ENCODE data around the gene ABHD8. TPM values are rescaled to one million over a fixed set of nuclear protein-coding genes. Genes with fewer than 3 reads are reported as not detected.

The ABHD8 gene
- total and polyA plus RNA-seq, 2 of the 13 experiments (the other 11 are each of a cell fraction or from before 2014, with no cell fraction given) = 6.3 to 7.2 TPM

DNA sequence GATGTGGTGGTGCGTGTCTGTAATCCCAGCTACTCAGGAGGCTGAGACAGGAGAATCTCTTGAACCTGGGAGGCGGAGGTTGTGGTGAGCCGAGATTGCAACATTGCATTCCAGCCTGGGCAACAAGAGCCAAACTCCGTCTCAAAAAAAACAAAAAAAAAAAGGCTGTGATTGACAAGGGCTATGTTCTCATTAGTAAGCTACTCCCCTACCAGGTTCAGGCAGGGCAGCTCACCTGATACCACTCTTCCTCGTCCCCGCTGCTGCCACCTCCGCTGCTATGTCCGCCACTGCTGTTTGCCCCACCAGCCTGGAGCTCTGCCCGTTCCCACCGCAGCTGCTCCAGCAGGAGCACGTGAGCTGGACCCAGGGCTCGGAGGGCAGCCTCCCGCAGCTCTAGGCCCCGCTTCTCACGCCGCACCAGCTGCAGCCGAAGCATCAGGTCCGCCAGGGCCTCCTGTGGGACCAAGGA, 48.0 kb downstream of the ABHD8 start (continued):
- TF ChIP-seq, protein P1, sequence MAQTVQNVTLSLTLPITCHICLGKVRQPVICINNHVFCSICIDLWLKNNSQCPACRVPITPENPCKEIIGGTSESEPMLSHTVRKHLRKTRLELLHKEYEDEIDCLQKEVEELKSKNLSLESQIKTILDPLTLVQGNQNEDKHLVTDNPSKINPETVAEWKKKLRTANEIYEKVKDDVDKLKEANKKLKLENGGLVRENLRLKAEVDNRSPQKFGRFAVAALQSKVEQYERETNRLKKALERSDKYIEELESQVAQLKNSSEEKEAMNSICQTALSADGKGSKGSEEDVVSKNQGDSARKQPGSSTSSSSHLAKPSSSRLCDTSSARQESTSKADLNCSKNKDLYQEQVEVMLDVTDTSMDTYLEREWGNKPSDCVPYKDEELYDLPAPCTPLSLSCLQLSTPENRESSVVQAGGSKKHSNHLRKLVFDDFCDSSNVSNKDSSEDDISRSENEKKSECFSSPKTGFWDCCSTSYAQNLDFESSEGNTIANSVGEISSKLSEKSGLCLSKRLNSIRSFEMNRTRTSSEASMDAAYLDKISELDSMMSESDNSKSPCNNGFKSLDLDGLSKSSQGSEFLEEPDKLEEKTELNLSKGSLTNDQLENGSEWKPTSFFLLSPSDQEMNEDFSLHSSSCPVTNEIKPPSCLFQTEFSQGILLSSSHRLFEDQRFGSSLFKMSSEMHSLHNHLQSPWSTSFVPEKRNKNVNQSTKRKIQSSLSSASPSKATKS (CRISPR knock-in tag; IDR thresholded peaks at IDR 0.05) = no peak
- TF ChIP-seq KMT2B (CRISPR knock-in tag; IDR thresholded peaks at IDR 0.05) (0 out of 2 replicates have a peak, but pooled peaks have one; percentile 26), CCDC6 (CRISPR knock-in tag; IDR thresholded peaks at IDR 0.05) (0 out of 2 replicates have a peak, but pooled peaks have one; percentile 42), TOPORS (CRISPR knock-in tag; IDR thresholded peaks at IDR 0.05) (no peak), ARNTL (CRISPR knock-in tag; IDR thresholded peaks at IDR 0.05) (no peak), ZNF432 (CRISPR knock-in tag; IDR thresholded peaks at IDR 0.05; ENCODE audit: borderline replicate concordance) (no peak), ZNF605 (CRISPR knock-in tag; IDR thresholded peaks at IDR 0.05) (no peak), GATAD2A (CRISPR knock-in tag; IDR thresholded peaks at IDR 0.05) (peak; percentile 56), NKX3-1 (CRISPR knock-in tag; IDR thresholded peaks at IDR 0.05) (no peak), ZSCAN21 (CRISPR knock-in tag; IDR thresholded peaks at IDR 0.05; ENCODE audit: borderline replicate concordance) (no peak), ZC3H13 (CRISPR knock-in tag; IDR thresholded peaks at IDR 0.05) (0 out of 2 replicates have a peak, but pooled peaks have one; percentile 10), POLR2G (IDR thresholded peaks at IDR 0.05; ENCODE audit: low read depth, low read length) (no peak), HOXD1 (CRISPR knock-in tag; IDR thresholded peaks at IDR 0.05) (no peak), TCF7L2 (IDR thresholded peaks at IDR 0.05; ENCODE audit: low read depth, low read length) (no peak), ZNF607 (CRISPR knock-in tag; IDR thresholded peaks at IDR 0.05; ENCODE audit: borderline replicate concordance) (no peak), ZNF253 (CRISPR knock-in tag; IDR thresholded peaks at IDR 0.05; ENCODE audit: borderline replicate concordance) (no peak), ZNF234 (CRISPR knock-in tag; conservative IDR thresholded peaks at IDR 0.05) (no peak), ZNF652 (CRISPR knock-in tag; IDR thresholded peaks at IDR 0.05; ENCODE audit: borderline replicate concordance, low read depth) (no peak), ARNT2 (CRISPR knock-in tag; IDR thresholded peaks at IDR 0.05; ENCODE audit: low read depth) (no peak), PHF20 (CRISPR knock-in tag; IDR thresholded peaks at IDR 0.05) (no peak)
- TF ChIP-seq, protein P2, sequence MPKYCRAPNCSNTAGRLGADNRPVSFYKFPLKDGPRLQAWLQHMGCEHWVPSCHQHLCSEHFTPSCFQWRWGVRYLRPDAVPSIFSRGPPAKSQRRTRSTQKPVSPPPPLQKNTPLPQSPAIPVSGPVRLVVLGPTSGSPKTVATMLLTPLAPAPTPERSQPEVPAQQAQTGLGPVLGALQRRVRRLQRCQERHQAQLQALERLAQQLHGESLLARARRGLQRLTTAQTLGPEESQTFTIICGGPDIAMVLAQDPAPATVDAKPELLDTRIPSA (CRISPR knock-in tag; IDR thresholded peaks at IDR 0.05; ENCODE audit: borderline replicate concordance) = no peak
- TF ChIP-seq, protein P3, sequence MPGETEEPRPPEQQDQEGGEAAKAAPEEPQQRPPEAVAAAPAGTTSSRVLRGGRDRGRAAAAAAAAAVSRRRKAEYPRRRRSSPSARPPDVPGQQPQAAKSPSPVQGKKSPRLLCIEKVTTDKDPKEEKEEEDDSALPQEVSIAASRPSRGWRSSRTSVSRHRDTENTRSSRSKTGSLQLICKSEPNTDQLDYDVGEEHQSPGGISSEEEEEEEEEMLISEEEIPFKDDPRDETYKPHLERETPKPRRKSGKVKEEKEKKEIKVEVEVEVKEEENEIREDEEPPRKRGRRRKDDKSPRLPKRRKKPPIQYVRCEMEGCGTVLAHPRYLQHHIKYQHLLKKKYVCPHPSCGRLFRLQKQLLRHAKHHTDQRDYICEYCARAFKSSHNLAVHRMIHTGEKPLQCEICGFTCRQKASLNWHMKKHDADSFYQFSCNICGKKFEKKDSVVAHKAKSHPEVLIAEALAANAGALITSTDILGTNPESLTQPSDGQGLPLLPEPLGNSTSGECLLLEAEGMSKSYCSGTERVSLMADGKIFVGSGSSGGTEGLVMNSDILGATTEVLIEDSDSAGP (CRISPR knock-in tag; IDR thresholded peaks at IDR 0.05; ENCODE audit: borderline replicate concordance) = peak; percentile 52; the same call in 1 of the 2 replicates
- TF ChIP-seq, protein P4, sequence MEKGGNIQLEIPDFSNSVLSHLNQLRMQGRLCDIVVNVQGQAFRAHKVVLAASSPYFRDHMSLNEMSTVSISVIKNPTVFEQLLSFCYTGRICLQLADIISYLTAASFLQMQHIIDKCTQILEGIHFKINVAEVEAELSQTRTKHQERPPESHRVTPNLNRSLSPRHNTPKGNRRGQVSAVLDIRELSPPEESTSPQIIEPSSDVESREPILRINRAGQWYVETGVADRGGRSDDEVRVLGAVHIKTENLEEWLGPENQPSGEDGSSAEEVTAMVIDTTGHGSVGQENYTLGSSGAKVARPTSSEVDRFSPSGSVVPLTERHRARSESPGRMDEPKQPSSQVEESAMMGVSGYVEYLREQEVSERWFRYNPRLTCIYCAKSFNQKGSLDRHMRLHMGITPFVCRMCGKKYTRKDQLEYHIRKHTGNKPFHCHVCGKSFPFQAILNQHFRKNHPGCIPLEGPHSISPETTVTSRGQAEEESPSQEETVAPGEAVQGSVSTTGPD (CRISPR knock-in tag; IDR thresholded peaks at IDR 0.05) = no peak
- TF ChIP-seq, protein P5, sequence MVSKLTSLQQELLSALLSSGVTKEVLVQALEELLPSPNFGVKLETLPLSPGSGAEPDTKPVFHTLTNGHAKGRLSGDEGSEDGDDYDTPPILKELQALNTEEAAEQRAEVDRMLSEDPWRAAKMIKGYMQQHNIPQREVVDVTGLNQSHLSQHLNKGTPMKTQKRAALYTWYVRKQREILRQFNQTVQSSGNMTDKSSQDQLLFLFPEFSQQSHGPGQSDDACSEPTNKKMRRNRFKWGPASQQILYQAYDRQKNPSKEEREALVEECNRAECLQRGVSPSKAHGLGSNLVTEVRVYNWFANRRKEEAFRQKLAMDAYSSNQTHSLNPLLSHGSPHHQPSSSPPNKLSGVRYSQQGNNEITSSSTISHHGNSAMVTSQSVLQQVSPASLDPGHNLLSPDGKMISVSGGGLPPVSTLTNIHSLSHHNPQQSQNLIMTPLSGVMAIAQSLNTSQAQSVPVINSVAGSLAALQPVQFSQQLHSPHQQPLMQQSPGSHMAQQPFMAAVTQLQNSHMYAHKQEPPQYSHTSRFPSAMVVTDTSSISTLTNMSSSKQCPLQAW (CRISPR knock-in tag; IDR thresholded peaks at IDR 0.05) = no peak
